ENCODE results near the gene IL17RA.

IL17RA gene

GRCh38 chr22:17120711-17121232, 36.0 kb downstream of the IL17RA start:
- Histone ChIP-seq H3K4me3 (ENCODE audit: low read depth in 1 of 2, low read length in 2 of 2) (peak overlapping the region; percentile 18 to 46; a peak in 3 of 4 replicates), H3K27ac (ENCODE audit: low read length) (no peak overlapping the region), H3K36me3 (ENCODE audit: insufficient read depth, low read length) (no peaks in the 10 kb centered on the region), H3K9ac (ENCODE audit: low read depth, low read length) (peak overlapping the region; percentile 45), H3K79me2 (ENCODE audit: insufficient read depth, low read length) (no peaks in the 10 kb centered on the region), H3K27me3 (ENCODE audit: insufficient read depth, low read length, poor library complexity) (peaks cover 14% of the 10 kb centered on the region), H4K20me1 (ENCODE audit: insufficient read depth, low read length) (no peaks in the 10 kb centered on the region; the same call in 1 of the 2 replicates), H3K4me2 (ENCODE audit: insufficient read depth, low read length) (peak overlapping the region; percentile 64), H3K4me1 (ENCODE audit: insufficient read depth, low read length) (peaks cover 47% of the 10 kb centered on the region), H2AFZ (ENCODE audit: low read depth, low read length) (0 out of 2 replicates have a peak overlapping the region, but pooled peaks have one; percentile 23), H3K9me3 (ENCODE audit: insufficient read depth, low read length, severe bottlenecking) (no peaks in the 10 kb centered on the region)
- DNase-seq = peak; percentile 15
- TF ChIP-seq CTCF (IDR thresholded peaks at IDR 0.05; ENCODE audit: borderline replicate concordance, extremely low read depth, low read length, poor library complexity, severe bottlenecking) (no peak), EZH2 (IDR thresholded peaks at IDR 0.05; ENCODE audit: borderline replicate concordance, low read depth, low read length, severe bottlenecking) (no peak)
- no peak for ATAC-seq (ENCODE audit: insufficient read depth, low read depth)

- Histone ChIP-seq H3K36me3 (ENCODE audit: insufficient read depth, low read length) (no peaks in the 10 kb centered on the region), H3K27me3 (ENCODE audit: insufficient read depth, low read length, poor library complexity) (peaks cover 14% of the 10 kb centered on the region), H3K27ac (ENCODE audit: low read length) (no peak within 1 kb of the TSS), H3K4me3 (ENCODE audit: low read depth in 1 of 2, low read length in 2 of 2) (peak within 1 kb of the TSS; percentile 18 to 48; a peak in 3 of 4 replicates), H3K9me3 (ENCODE audit: insufficient read depth, low read length, severe bottlenecking) (no peaks in the 10 kb centered on the region), H3K9ac (ENCODE audit: low read depth, low read length) (peak within 1 kb of the TSS; percentile 45), H3K4me2 (ENCODE audit: insufficient read depth, low read length) (peak within 1 kb of the TSS; percentile 64), H2AFZ (ENCODE audit: low read depth, low read length) (0 out of 2 replicates have a peak within 1 kb of the TSS, but pooled peaks have one; percentile 23), H4K20me1 (ENCODE audit: insufficient read depth, low read length) (no peaks in the 10 kb centered on the region; the same call in 1 of the 2 replicates), H3K79me2 (ENCODE audit: insufficient read depth, low read length) (no peaks in the 10 kb centered on the region), H3K4me1 (ENCODE audit: insufficient read depth, low read length) (peaks cover 40% of the 10 kb centered on the region)
- ATAC-seq (ENCODE audit: insufficient read depth, low read depth) (peak; percentile 24; the same call in 2 of the 3 replicates), DNase-seq (peak; percentile 54)
- TF ChIP-seq EZH2 (IDR thresholded peaks at IDR 0.05; ENCODE audit: borderline replicate concordance, low read depth, low read length, severe bottlenecking) (no peak), CTCF (IDR thresholded peaks at IDR 0.05; ENCODE audit: borderline replicate concordance, extremely low read depth, low read length, poor library complexity, severe bottlenecking) (no peak)
Observed at GRCh38 chr22:17121233-17122195, 36.7 kb downstream of the IL17RA start, which contains the start of gene TMEM121B. Gene TMEM121B (minus strand): TSS chr22:17121360. CDS start chr22:17121127, 233 bp downstream.

- Histone ChIP-seq H3K27me3 (ENCODE audit: insufficient read depth, low read length, poor library complexity) (peaks cover 3% of the 10 kb centered on the region), H3K79me2 (ENCODE audit: insufficient read depth, low read length) (no peaks in the 10 kb centered on the region), H3K9me3 (ENCODE audit: insufficient read depth, low read length, severe bottlenecking) (no peaks in the 10 kb centered on the region), H3K9ac (ENCODE audit: low read depth, low read length) (no peak overlapping the region), H3K4me2 (ENCODE audit: insufficient read depth, low read length) (no peak overlapping the region), H4K20me1 (ENCODE audit: insufficient read depth, low read length) (no peaks in the 10 kb centered on the region), H2AFZ (ENCODE audit: low read depth, low read length) (no peak overlapping the region), H3K36me3 (ENCODE audit: insufficient read depth, low read length) (no peaks in the 10 kb centered on the region), H3K27ac (ENCODE audit: low read length) (no peak overlapping the region), H3K4me3 (ENCODE audit: low read depth in 1 of 2, low read length in 2 of 2) (no peak overlapping the region), H3K4me1 (ENCODE audit: insufficient read depth, low read length) (no peaks in the 10 kb centered on the region)
- DNase-seq = no peak
- TF ChIP-seq EZH2 (IDR thresholded peaks at IDR 0.05; ENCODE audit: borderline replicate concordance, low read depth, low read length, severe bottlenecking) (no peak), CTCF (IDR thresholded peaks at IDR 0.05; ENCODE audit: borderline replicate concordance, extremely low read depth, low read length, poor library complexity, severe bottlenecking) (no peak)
- no peak for ATAC-seq (ENCODE audit: insufficient read depth, low read depth)
Observed at GRCh38 chr22:17130199-17130598, 45.4 kb downstream of the IL17RA start.

Measured in DND-41 (cell line).